GM12878 (cell line): ENCODE measurements around the gene SLAMF1.

Experiments
- BHLHE40 ChIP-seq, 2 experiments: fragments of 450-650 bp in 1 of 2; IDR thresholded peaks; 2 replicates each; pipeline ENCODE4 v1.6.1; 2011 to 2017; ENCODE audit warnings: low read depth in 2 of 2, borderline replicate concordance in 1 of 2, improper control_type of control experiment in 1 of 2, low read length in 1 of 2, mild to moderate bottlenecking in 1 of 2
- JUND ChIP-seq: IDR thresholded peaks from 2 replicates; pipeline ENCODE4 v1.6.1; 2012; ENCODE audit warnings: low read depth, mild to moderate bottlenecking, low read length, improper control_type of control experiment, moderate library complexity
- MYB ChIP-seq: fragments of 150-350 bp; IDR thresholded peaks from 2 replicates; pipeline ENCODE4 v1.6.1; 2014; ENCODE audit warnings: mild to moderate bottlenecking, low read depth, low read length, borderline replicate concordance
- POLR2A ChIP-seq: IDR thresholded peaks from 2 replicates; pipeline ENCODE4 v1.6.1; 2011; ENCODE audit warnings: low read depth, mild to moderate bottlenecking, low read length
- SREBF2 ChIP-seq: IDR thresholded peaks from 2 replicates; pipeline ENCODE4 v1.6.1; 2012; ENCODE audit warnings: mild to moderate bottlenecking, low read length
- TCF7 ChIP-seq: IDR thresholded peaks from 2 replicates; pipeline ENCODE4 v1.6.1; 2014; ENCODE audit warnings: antibody characterized with exemption, borderline replicate concordance
- TF ChIP-seq, protein P1 (sequence below), 3 experiments: IDR thresholded peaks in 2 of 3; conservative IDR thresholded peaks in 1 of 3; 2 replicates each; pipeline ENCODE4 v1.5.1; 2011; ENCODE audit warnings: low read depth in 3 of 3, low read length in 3 of 3, mild to moderate bottlenecking in 3 of 3, control low read depth in 2 of 3, moderate library complexity in 2 of 3, inconsistent platforms in 1 of 3, mixed read lengths in 1 of 3; ENCODE audit not compliant: control insufficient read depth in 2 of 3, insufficient read depth in 1 of 3; ENCODE audit errors: extremely low read depth in 1 of 3
- TF ChIP-seq, protein P2 (sequence below): fragments of 450-650 bp; IDR thresholded peaks from 2 replicates; pipeline ENCODE4 v1.6.1; 2017; ENCODE audit warnings: mild to moderate bottlenecking, moderate library complexity

DNA sequence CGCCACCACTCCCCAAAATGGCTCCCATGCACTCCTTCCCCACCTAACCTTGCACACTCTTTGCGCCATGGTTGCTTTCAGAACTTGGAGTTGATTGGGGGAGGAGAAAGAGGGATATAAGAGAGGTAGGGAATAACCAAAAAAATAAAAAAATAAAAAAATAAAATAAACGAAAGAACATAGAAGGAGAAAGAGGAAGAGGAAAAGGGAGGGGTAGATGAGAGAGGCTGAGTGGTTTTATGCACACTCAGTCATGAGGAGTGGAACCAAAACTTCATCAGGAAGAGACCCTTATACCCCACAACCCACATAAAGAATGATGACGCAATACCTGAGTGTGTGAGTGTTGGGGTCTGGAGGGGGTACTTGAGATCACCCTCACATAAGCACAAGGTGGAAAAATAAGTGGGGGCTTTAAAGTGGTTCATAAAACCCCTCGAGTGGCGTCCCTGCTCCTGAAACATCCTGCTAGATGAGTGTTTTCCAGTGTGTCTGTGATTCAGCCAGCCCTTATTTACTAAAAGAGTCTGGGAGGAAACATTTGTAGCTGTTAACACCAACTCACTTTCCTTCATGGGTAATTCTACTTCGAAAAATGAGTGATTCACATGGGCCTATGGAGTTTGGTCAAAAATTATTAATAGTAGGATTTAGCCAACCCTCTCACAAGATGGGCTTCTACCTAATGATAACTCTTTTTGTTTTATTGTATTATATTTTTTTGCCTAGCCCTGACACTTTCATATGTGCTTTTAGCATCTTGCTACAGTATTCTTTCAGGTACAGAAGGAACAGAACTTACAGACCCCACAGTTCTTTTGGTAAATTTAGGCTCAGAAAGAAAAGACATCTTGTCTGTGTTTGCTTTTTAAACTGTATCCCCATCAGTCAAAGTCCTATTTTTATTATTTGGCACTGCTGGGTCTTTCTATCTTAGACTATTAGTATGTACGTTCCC lies 5.2 kb downstream of the SLAMF1 start:
- TF ChIP-seq SREBF2 (no peak), POLR2A (peak; percentile 48; the same call in 1 of the 2 replicates), BHLHE40 (IDR thresholded peaks at IDR 0.05; ENCODE audit: borderline replicate concordance in 1 of 2, low read depth in 2 of 2, low read length in 1 of 2) (peak in 1 of 2 experiments; percentile 32; a peak in 1 of 4 replicates), TCF7 (no peak), MYB (no peak), JUND (no peak)
- TF ChIP-seq, protein P1, sequence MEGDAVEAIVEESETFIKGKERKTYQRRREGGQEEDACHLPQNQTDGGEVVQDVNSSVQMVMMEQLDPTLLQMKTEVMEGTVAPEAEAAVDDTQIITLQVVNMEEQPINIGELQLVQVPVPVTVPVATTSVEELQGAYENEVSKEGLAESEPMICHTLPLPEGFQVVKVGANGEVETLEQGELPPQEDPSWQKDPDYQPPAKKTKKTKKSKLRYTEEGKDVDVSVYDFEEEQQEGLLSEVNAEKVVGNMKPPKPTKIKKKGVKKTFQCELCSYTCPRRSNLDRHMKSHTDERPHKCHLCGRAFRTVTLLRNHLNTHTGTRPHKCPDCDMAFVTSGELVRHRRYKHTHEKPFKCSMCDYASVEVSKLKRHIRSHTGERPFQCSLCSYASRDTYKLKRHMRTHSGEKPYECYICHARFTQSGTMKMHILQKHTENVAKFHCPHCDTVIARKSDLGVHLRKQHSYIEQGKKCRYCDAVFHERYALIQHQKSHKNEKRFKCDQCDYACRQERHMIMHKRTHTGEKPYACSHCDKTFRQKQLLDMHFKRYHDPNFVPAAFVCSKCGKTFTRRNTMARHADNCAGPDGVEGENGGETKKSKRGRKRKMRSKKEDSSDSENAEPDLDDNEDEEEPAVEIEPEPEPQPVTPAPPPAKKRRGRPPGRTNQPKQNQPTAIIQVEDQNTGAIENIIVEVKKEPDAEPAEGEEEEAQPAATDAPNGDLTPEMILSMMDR (IDR thresholded peaks at IDR 0.05 in 2 of 3, conservative IDR thresholded peaks at IDR 0.05 in 1 of 3; ENCODE audit: control insufficient read depth in 2 of 3, extremely low read depth in 1 of 3, insufficient read depth in 1 of 3, low read depth in 3 of 3, low read length in 3 of 3): no peak
- TF ChIP-seq, protein P2, sequence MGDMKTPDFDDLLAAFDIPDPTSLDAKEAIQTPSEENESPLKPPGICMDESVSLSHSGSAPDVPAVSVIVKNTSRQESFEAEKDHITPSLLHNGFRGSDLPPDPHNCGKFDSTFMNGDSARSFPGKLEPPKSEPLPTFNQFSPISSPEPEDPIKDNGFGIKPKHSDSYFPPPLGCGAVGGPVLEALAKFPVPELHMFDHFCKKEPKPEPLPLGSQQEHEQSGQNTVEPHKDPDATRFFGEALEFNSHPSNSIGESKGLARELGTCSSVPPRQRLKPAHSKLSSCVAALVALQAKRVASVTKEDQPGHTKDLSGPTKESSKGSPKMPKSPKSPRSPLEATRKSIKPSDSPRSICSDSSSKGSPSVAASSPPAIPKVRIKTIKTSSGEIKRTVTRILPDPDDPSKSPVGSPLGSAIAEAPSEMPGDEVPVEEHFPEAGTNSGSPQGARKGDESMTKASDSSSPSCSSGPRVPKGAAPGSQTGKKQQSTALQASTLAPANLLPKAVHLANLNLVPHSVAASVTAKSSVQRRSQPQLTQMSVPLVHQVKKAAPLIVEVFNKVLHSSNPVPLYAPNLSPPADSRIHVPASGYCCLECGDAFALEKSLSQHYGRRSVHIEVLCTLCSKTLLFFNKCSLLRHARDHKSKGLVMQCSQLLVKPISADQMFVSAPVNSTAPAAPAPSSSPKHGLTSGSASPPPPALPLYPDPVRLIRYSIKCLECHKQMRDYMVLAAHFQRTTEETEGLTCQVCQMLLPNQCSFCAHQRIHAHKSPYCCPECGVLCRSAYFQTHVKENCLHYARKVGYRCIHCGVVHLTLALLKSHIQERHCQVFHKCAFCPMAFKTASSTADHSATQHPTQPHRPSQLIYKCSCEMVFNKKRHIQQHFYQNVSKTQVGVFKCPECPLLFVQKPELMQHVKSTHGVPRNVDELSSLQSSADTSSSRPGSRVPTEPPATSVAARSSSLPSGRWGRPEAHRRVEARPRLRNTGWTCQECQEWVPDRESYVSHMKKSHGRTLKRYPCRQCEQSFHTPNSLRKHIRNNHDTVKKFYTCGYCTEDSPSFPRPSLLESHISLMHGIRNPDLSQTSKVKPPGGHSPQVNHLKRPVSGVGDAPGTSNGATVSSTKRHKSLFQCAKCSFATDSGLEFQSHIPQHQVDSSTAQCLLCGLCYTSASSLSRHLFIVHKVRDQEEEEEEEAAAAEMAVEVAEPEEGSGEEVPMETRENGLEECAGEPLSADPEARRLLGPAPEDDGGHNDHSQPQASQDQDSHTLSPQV: no peak
